Fibroblast of villous mesenchyme (primary cell): ENCODE results near the gene OR52K2. TPM values are rescaled to one million over a fixed set of nuclear protein-coding genes. Genes with fewer than 3 reads are reported as not detected.
"Not testable (repeated sequence)": the region's sequence is repeated elsewhere in the genome, so short reads cannot be mapped to it uniquely, and the experiment has no call there.

Source experiments
- DNase-seq: peaks from one replicate; pipeline ENCODE4 v3.0.0-alpha.2; 2010; ENCODE audit warnings: low read depth
- H3K4me3 ChIP-seq: 2 replicates; pipeline ENCODE4 v1.5.1; 2011; ENCODE audit warnings: low read depth, mild to moderate bottlenecking, low read length
- total RNA-seq: library from RNA; depleted of rRNA; stranded (reverse); fragments of >200 nt; gene quantifications from 2 replicates; pipeline ENCODE4 v1.2.3, GENCODE V29; 2012
- TF ChIP-seq, protein P1 (sequence below): IDR thresholded peaks from 2 replicates; pipeline ENCODE4 v1.5.1; 2012; ENCODE audit warnings: low read depth, mild to moderate bottlenecking, low read length; ENCODE audit not compliant: insufficient read depth

Gene OR52K2
- total RNA-seq = not detected in 2 replicates

DNA sequence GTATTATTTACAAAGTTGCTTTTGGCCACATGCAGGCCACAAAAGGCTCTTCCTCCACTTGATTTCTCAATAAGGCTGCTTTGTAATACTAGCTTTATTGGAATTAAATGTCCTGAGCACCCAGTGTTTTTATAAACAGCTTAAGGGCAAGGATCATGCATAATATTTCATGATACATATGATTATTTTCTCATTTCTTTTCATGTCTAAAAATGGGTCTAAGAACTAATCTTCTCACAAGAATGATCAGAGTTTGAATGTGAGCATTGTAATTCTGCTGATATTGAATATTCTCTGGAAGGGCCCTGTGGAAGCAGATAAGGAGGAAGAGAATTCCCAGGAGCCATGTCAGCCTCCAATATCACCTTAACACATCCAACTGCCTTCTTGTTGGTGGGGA, at the start of gene OR52K2:
Gene OR52K2 (plus strand): TSS at position 301 of the 400 bp plus-strand sequence. CDS start 45 bp downstream, at position 346.
- TF ChIP-seq, protein P1, sequence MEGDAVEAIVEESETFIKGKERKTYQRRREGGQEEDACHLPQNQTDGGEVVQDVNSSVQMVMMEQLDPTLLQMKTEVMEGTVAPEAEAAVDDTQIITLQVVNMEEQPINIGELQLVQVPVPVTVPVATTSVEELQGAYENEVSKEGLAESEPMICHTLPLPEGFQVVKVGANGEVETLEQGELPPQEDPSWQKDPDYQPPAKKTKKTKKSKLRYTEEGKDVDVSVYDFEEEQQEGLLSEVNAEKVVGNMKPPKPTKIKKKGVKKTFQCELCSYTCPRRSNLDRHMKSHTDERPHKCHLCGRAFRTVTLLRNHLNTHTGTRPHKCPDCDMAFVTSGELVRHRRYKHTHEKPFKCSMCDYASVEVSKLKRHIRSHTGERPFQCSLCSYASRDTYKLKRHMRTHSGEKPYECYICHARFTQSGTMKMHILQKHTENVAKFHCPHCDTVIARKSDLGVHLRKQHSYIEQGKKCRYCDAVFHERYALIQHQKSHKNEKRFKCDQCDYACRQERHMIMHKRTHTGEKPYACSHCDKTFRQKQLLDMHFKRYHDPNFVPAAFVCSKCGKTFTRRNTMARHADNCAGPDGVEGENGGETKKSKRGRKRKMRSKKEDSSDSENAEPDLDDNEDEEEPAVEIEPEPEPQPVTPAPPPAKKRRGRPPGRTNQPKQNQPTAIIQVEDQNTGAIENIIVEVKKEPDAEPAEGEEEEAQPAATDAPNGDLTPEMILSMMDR = no peak
- no peak for DNase-seq

GRCh38 chr11:4406206-4406605, 42.9 kb upstream of the OR52K2 start:
- not testable (repeated sequence) for DNase-seq, H3K4me3 ChIP-seq

More for the DNA sequence above, at the start of gene OR52K2:
- no peak within 1 kb of the TSS for H3K4me3 ChIP-seq

GRCh38 chr11:4416306-4416705, 32.8 kb upstream of the OR52K2 start:
- no peak overlapping the region for H3K4me3 ChIP-seq
- TF ChIP-seq, protein P1 = no peak

GRCh38 chr11:4416816-4417215, 32.3 kb upstream of the OR52K2 start:
- TF ChIP-seq, protein P1 = no peak
- H3K4me3 ChIP-seq = no peak overlapping the region
- DNase-seq = no peak

More at GRCh38 chr11:4416306-4416705, 32.8 kb upstream of the OR52K2 start:
- DNase-seq = no peak

GRCh38 chr11:4418403-4418802, 30.7 kb upstream of the OR52K2 start:
- DNase-seq = no peak
- H3K4me3 ChIP-seq = no peak overlapping the region
- TF ChIP-seq, protein P1 = no peak

GRCh38 chr11:4430051-4430450, 19.0 kb upstream of the OR52K2 start:
- TF ChIP-seq, protein P1 = no peak
- no peak overlapping the region for H3K4me3 ChIP-seq
- no peak for DNase-seq

DNA sequence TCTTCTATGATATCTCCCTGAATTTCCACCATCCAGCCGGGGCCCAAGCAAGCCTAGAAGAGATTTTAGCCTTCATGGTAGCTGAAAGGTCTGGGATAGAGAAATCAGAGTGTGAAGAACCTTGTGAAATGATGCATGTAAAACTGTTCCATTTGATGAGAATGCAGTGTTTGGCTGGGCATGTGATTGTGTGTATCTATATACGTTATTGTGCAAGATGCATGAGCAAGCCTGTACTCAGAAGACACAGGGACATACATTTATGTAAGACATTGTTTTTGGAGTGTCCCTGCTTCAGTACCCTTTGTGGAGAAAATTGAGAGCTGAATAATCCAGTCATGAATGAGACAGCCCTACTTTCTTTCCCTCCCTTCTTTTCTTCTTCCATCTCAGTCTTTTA, 15.2 kb upstream of the OR52K2 start:
- no peak for DNase-seq
- TF ChIP-seq, protein P1 = no peak
- H3K4me3 ChIP-seq = no peak overlapping the region
